CD4-positive, alpha-beta T cell (primary cell): Measurements from ENCODE around the gene CNTN6. TPM values are rescaled to one million over a fixed set of nuclear protein-coding genes. Genes with fewer than 3 reads are reported as not detected.

ENCODE experiments used
- ATAC-seq: fragments of 200-7000 bp; cut with Tn5 transposase; one replicate; pipeline ENCODE4 v1.10.0; 2022; ENCODE audit warnings: mild to moderate bottlenecking; ENCODE audit not compliant: poor library complexity
- CTCF ChIA-PET: fragments of 350-600 bp; sonication (Branson Sonifier 250); formaldehyde crosslinking; loops from one replicate; lab custom pipeline; 2021; ENCODE audit warnings: antibody characterized with exemption, inconsistent platforms; lab: Charles Lee
- POLR2A ChIA-PET: fragments of 350-600 bp; sonication (Branson Sonifier 250); formaldehyde crosslinking; loops from one replicate; lab custom pipeline; 2021; ENCODE audit warnings: antibody characterized with exemption, inconsistent platforms; lab: Charles Lee
- DNase-seq, 14 experiments: peaks; one replicate each; pipeline ENCODE4 v3.0.0-alpha.2; 2013 to 2020; ENCODE audit warnings: mixed read lengths in 2 of 14
- H3K27ac ChIP-seq, 2 donors: one replicate each; pipeline versions ENCODE4 v1.5.1 to v1.7.0; 2013; ENCODE audit warnings: low read length in 2 of 2, low read depth in 1 of 2, mild to moderate bottlenecking in 1 of 2
- H3K27me3 ChIP-seq, 2 experiments: 1 replicate in 1 of 2; 2 replicates in 1 of 2; pipeline versions ENCODE4 v1.6.1 to v1.7.0; 2013; ENCODE audit warnings: low read length in 2 of 2, control low read depth in 1 of 2, mild to moderate bottlenecking in 1 of 2, moderate library complexity in 1 of 2; ENCODE audit not compliant: insufficient read depth in 2 of 2, control insufficient read depth in 1 of 2
- H3K36me3 ChIP-seq: one replicate; pipeline ENCODE4 v1.6.1; 2013; ENCODE audit warnings: low read length, control low read depth; ENCODE audit not compliant: insufficient read depth
- H3K4me1 ChIP-seq: one replicate; pipeline ENCODE4 v1.6.1; 2013; ENCODE audit warnings: low read length, control low read depth; ENCODE audit not compliant: insufficient read depth
- H3K4me3 ChIP-seq: one replicate; pipeline ENCODE4 v1.5.1; 2013; ENCODE audit warnings: mild to moderate bottlenecking, low read length, moderate library complexity
- H3K9me3 ChIP-seq, 2 experiments: 1 replicate in 1 of 2; 2 replicates in 1 of 2; pipeline versions ENCODE4 v1.6.1 to v1.7.0; 2013; ENCODE audit warnings: low read length in 2 of 2, mild to moderate bottlenecking in 2 of 2, control low read depth in 1 of 2, moderate library complexity in 1 of 2; ENCODE audit not compliant: control insufficient read depth in 1 of 2, insufficient read depth in 1 of 2
- H3K27ac Mint-ChIP-seq: one replicate; pipeline ENCODE4 v1.8.0; 2020; ENCODE audit warnings: mixed read lengths
- H3K27me3 Mint-ChIP-seq: one replicate; pipeline ENCODE4 v1.8.0; 2021; ENCODE audit warnings: mixed read lengths
- H3K36me3 Mint-ChIP-seq: one replicate; pipeline ENCODE4 v1.8.0; 2021; ENCODE audit warnings: low read depth, mixed read lengths
- H3K4me1 Mint-ChIP-seq: one replicate; pipeline ENCODE4 v1.8.0; 2021; ENCODE audit warnings: low read depth, mixed read lengths
- H3K4me3 Mint-ChIP-seq: one replicate; pipeline ENCODE4 v1.8.0; 2020; ENCODE audit warnings: mild to moderate bottlenecking, mixed read lengths
- H3K9me3 Mint-ChIP-seq: one replicate; pipeline ENCODE4 v1.8.0; 2020; ENCODE audit warnings: mixed read lengths
- CTCF ChIP-seq: fragments of 200-600 bp; IDR thresholded peaks from one replicate; pipeline ENCODE4 v1.8.0; 2022; ENCODE audit warnings: antibody characterized with exemption, mild to moderate bottlenecking
- intact Hi-C, 2 experiments: fragments of 100-400 bp; cut with DNase I in 1 of 2; cut with micrococcal nuclease in 1 of 2; formaldehyde crosslinking; loops; one replicate each; pipeline versions ENCODE4 v1.15.1 to v1.9.0; 2023 to 2025; cut with DNase I, micrococcal nuclease
- total RNA-seq, 174 experiments: library from RNA in 2 of 174; stranded (reverse) in 2 of 174; gene quantifications; one replicate each; pipeline ENCODE4 v1.2.3 and lab custom pipeline; 2021 to 2026

CNTN6 gene
- total RNA-seq, 2 experiments from 2014 or later, result not detected

- Mint-ChIP-seq H3K4me1 (no peaks in the 10 kb centered on the region), H3K4me3 (no peak overlapping the region), H3K36me3 (no peaks in the 10 kb centered on the region), H3K27me3 (no peaks in the 10 kb centered on the region), H3K9me3 (peaks cover 2% of the 10 kb centered on the region), H3K27ac (no peak overlapping the region)
- no peak overlapping the region for H3K27ac ChIP-seq
- H3K4me1 ChIP-seq, result no peaks in the 10 kb centered on the region
- no peaks in the 10 kb centered on the region for H3K9me3 ChIP-seq
- ChIA-PET POLR2A (no interaction called here), CTCF (no interaction called here)
- ATAC-seq, result no peak
- TF ChIP-seq CTCF, result no peak
- DNase-seq, result no peak
- H3K27me3 ChIP-seq, result no peaks in the 10 kb centered on the region
- H3K36me3 ChIP-seq, result no peaks in the 10 kb centered on the region
- H3K4me3 ChIP-seq, result no peak overlapping the region
- intact Hi-C loops, result no loop called here
These were observed 45.2 kb downstream of the CNTN6 start for GRCh38 chr3:1138036-1138435.

GRCh38 chr3:1139071-1139470, 46.2 kb downstream of the CNTN6 start:
- intact Hi-C loops, result no loop called here
- no peaks in the 10 kb centered on the region for H3K4me1 Mint-ChIP-seq
- no peak overlapping the region for H3K27ac Mint-ChIP-seq
- no peaks in the 10 kb centered on the region for H3K4me1 ChIP-seq
- H3K27me3 Mint-ChIP-seq, result no peaks in the 10 kb centered on the region
- CTCF ChIA-PET, result no interaction called here
- H3K9me3 Mint-ChIP-seq, result peaks cover 2% of the 10 kb centered on the region
- H3K4me3 Mint-ChIP-seq, result no peak overlapping the region
- no peak for TF ChIP-seq CTCF
- H3K27ac ChIP-seq, result no peak overlapping the region
- POLR2A ChIA-PET, result no interaction called here
- no peaks in the 10 kb centered on the region for H3K36me3 Mint-ChIP-seq
- no peak for DNase-seq
- no peaks in the 10 kb centered on the region for H3K9me3 ChIP-seq
- H3K27me3 ChIP-seq, result no peaks in the 10 kb centered on the region
- no peak overlapping the region for H3K4me3 ChIP-seq
- ATAC-seq, result no peak
- no peaks in the 10 kb centered on the region for H3K36me3 ChIP-seq

- no peak for ATAC-seq
- Mint-ChIP-seq H3K4me1 (no peaks in the 10 kb centered on the region), H3K36me3 (no peaks in the 10 kb centered on the region), H3K4me3 (no peak overlapping the region), H3K27me3 (no peaks in the 10 kb centered on the region), H3K9me3 (peaks cover 4% of the 10 kb centered on the region), H3K27ac (no peak overlapping the region)
- Histone ChIP-seq H3K4me3 (no peak overlapping the region), H3K27me3 (no peaks in the 10 kb centered on the region), H3K36me3 (no peaks in the 10 kb centered on the region), H3K9me3 (no peaks in the 10 kb centered on the region), H3K4me1 (no peaks in the 10 kb centered on the region), H3K27ac (no peak overlapping the region)
- DNase-seq, result no peak
- ChIA-PET POLR2A (no interaction called here), CTCF (interaction anchor here (0.9 kb wide), 1 partner anchor 13 kb away, joined by 4 read pairs; no protein-coding TSS in a partner anchor)
- no peak for TF ChIP-seq CTCF
- intact Hi-C loops, result no loop called here
These were observed 54.5 kb downstream of the CNTN6 start for GRCh38 chr3:1147326-1147725.
